Fibroblast of the aortic adventitia (primary cell): Measurements from ENCODE around the gene DLAT. TPM values are rescaled to one million over a fixed set of nuclear protein-coding genes. Genes with fewer than 3 reads are reported as not detected.
"Not testable (repeated sequence)": the region's sequence is repeated elsewhere in the genome, so short reads cannot be mapped to it uniquely, and the experiment has no call there.

ENCODE experiments used
- DNase-seq: peaks from one replicate; pipeline ENCODE4 v3.0.0-alpha.2; 2010; ENCODE audit warnings: low read depth
- H3K4me3 ChIP-seq: 2 replicates; pipeline ENCODE4 v1.5.1; 2011; ENCODE audit warnings: low read depth, mild to moderate bottlenecking, control low read depth, low read length, moderate library complexity
- CTCF ChIP-seq: IDR thresholded peaks from 2 replicates; pipeline ENCODE4 v1.5.1; 2011; ENCODE audit warnings: mild to moderate bottlenecking, low read length, control low read depth, inconsistent platforms; ENCODE audit not compliant: insufficient read depth
- total RNA-seq: library from RNA; depleted of rRNA; stranded (reverse); fragments of >200 nt; gene quantifications from 2 replicates; pipeline ENCODE4 v1.2.3, GENCODE V29; 2012; ENCODE audit warnings: low replicate concordance

The DLAT gene
- total RNA-seq, 1 donor, result 35.0 TPM

GRCh38 chr11:111990381-111990780, 34.8 kb upstream of the DLAT start:
- no peak overlapping the region for H3K4me3 ChIP-seq
- TF ChIP-seq CTCF, result no peak
- DNase-seq, result no peak

GRCh38 chr11:111992206-111992855, 32.9 kb upstream of the DLAT start:
- no peak for DNase-seq
- no peak overlapping the region for H3K4me3 ChIP-seq
- TF ChIP-seq CTCF, result no peak

- no peak for TF ChIP-seq CTCF
- no peak overlapping the region for H3K4me3 ChIP-seq
- no peak for DNase-seq
Measured at GRCh38 chr11:111996129-111996528, 29.1 kb upstream of the DLAT start.

GRCh38 chr11:111996669-111997068, 28.5 kb upstream of the DLAT start:
- TF ChIP-seq CTCF, result peak; percentile 67
- DNase-seq, result peak; percentile 78
- not testable (repeated sequence) for H3K4me3 ChIP-seq

- no peak for TF ChIP-seq CTCF
- no peak for DNase-seq
- no peak overlapping the region for H3K4me3 ChIP-seq
Measured at GRCh38 chr11:111999111-111999510, 26.1 kb upstream of the DLAT start.

GRCh38 chr11:112000703-112001102, 24.5 kb upstream of the DLAT start:
- no peak for DNase-seq
- no peak overlapping the region for H3K4me3 ChIP-seq
- no peak for TF ChIP-seq CTCF
